ENCODE results near the gene RIMBP3C. TPM values are rescaled to one million over a fixed set of nuclear protein-coding genes. Genes with fewer than 3 reads are reported as not detected.
"Not testable (repeated sequence)": the region's sequence is repeated elsewhere in the genome, so short reads cannot be mapped to it uniquely, and the experiment has no call there.

Gene RIMBP3C
- total RNA-seq, 1 donor from 2014 or later: 0.29 TPM

DNA sequence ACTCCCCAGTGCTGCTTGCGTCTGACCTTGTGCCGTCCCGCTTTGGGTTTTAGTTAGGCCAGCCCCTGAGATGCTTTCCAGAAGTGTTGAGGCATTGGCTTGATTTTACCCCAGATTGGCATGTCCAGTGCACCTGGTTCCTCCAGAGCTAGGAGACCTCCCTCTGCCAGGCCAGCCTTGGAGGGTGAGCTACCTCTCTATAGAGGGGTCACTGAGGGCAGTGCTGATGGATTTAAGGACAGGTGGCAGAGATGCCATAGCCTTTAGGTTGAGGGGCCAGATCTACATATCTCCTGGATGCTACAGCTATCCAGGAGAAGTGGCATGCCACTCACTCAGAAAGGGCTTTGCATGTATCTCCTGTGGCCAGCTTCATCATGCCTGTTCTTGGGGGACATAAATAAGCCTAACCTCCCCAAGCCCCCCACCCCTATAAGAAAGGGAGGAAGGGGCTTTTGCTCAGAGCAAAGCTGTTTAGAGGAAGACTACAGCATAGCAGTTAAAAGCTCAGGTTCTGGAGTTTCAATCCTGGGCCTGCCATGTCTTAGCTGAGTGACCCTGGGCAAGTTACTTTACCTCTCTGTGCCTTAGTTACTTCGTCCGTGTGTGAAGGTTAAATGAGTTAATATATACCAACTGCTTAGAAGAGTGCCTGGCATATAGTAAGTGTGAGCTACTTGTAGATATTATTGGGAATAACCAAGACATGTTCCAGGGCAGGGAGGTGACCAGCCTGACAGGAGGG is 22.7 kb upstream of the RIMBP3C start:
- TF ChIP-seq, protein P1, sequence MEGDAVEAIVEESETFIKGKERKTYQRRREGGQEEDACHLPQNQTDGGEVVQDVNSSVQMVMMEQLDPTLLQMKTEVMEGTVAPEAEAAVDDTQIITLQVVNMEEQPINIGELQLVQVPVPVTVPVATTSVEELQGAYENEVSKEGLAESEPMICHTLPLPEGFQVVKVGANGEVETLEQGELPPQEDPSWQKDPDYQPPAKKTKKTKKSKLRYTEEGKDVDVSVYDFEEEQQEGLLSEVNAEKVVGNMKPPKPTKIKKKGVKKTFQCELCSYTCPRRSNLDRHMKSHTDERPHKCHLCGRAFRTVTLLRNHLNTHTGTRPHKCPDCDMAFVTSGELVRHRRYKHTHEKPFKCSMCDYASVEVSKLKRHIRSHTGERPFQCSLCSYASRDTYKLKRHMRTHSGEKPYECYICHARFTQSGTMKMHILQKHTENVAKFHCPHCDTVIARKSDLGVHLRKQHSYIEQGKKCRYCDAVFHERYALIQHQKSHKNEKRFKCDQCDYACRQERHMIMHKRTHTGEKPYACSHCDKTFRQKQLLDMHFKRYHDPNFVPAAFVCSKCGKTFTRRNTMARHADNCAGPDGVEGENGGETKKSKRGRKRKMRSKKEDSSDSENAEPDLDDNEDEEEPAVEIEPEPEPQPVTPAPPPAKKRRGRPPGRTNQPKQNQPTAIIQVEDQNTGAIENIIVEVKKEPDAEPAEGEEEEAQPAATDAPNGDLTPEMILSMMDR (IDR thresholded peaks at IDR 0.05; ENCODE audit: insufficient read depth, low read length, poor library complexity, severe bottlenecking): no peak
- Histone ChIP-seq H3K36me3 (ENCODE audit: control insufficient read depth, insufficient read depth, low read length) (no peaks in the 10 kb centered on the region), H3K4me3 (ENCODE audit: low read depth, low read length) (no peak overlapping the region), H3K27me3 (ENCODE audit: control insufficient read depth, insufficient read depth, low read length) (no peaks in the 10 kb centered on the region)
- no peak for DNase-seq (ENCODE audit: low read depth)

DNA sequence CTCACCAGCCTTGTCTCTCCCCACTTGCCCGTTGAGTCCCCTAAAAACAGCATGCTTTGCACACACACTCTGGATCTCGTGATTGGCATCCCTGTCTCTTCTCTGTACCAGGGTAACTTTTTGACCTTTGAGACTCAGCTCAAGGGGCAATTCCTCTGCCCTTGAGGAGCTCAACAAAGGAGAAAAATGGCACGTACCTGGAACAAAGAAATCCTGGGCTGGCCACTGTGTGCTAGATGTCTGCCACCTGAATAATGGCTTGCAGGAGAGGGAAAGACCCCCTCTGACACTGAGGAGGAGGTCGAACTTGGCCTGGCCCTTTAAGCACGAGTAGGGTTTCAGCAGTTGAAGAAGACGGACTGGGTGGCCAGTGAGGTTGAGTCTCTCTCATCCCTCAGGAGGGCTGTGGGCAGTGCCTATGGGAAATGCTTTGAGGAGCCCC is 22.1 kb upstream of the RIMBP3C start:
- no peak for DNase-seq (ENCODE audit: low read depth)
- H3K4me3 ChIP-seq (ENCODE audit: low read depth, low read length): no peak overlapping the region
- TF ChIP-seq, protein P1 (IDR thresholded peaks at IDR 0.05; ENCODE audit: insufficient read depth, low read length, poor library complexity, severe bottlenecking): no peak
- H3K36me3 ChIP-seq (ENCODE audit: control insufficient read depth, insufficient read depth, low read length): no peaks in the 10 kb centered on the region
- no peaks in the 10 kb centered on the region for H3K27me3 ChIP-seq (ENCODE audit: control insufficient read depth, insufficient read depth, low read length)

DNA sequence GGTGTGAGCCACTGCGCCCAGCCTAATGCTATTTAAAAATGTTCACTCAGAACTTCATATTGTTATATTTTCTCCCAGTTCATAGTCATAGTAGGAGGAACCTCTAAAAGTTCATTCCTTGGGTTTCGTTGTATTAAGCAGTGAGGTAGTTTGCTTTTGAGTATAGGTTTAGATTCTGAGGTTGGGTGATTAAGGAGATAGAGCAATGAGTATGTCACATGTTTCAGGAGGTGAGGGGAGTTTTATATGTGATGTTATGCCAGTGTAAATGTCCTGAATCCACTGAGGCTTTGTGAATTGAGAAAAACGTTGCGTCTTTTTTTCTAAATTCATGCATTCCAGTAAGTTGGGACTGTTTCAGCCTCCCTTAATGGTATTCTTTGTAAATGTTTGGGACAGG is 20.4 kb upstream of the RIMBP3C start:
- DNase-seq (ENCODE audit: low read depth): no peak
- Histone ChIP-seq H3K36me3 (ENCODE audit: control insufficient read depth, insufficient read depth, low read length) (no peaks in the 10 kb centered on the region), H3K27me3 (ENCODE audit: control insufficient read depth, insufficient read depth, low read length) (no peaks in the 10 kb centered on the region), H3K4me3 (ENCODE audit: low read depth, low read length) (no peak overlapping the region)
- TF ChIP-seq, protein P1 (IDR thresholded peaks at IDR 0.05; ENCODE audit: insufficient read depth, low read length, poor library complexity, severe bottlenecking): no peak

DNA sequence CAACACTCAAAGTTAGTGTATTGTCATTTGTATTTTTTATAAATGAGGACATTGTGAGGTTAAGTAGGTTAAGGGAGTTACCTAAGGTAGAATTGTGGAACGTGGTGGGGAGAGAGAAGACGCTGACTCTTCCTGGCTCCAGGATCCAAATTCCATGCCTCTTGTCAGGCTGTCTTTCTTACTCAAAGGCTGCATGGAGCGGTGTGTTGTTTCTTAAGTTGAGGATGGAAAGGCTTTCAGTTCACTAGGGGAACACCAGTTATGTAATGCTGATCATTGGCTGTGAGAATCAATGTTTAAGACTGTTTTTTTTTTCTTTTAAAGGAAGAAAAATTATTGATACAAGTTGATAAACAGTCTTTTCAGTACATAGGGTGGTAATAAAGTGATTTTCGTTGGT is 19.1 kb upstream of the RIMBP3C start:
- no peaks in the 10 kb centered on the region for H3K36me3 ChIP-seq (ENCODE audit: control insufficient read depth, insufficient read depth, low read length)
- H3K27me3 ChIP-seq (ENCODE audit: control insufficient read depth, insufficient read depth, low read length): no peaks in the 10 kb centered on the region
- TF ChIP-seq, protein P1 (IDR thresholded peaks at IDR 0.05; ENCODE audit: insufficient read depth, low read length, poor library complexity, severe bottlenecking): no peak
- H3K4me3 ChIP-seq (ENCODE audit: low read depth, low read length): no peak overlapping the region
- no peak for DNase-seq (ENCODE audit: low read depth)

DNA sequence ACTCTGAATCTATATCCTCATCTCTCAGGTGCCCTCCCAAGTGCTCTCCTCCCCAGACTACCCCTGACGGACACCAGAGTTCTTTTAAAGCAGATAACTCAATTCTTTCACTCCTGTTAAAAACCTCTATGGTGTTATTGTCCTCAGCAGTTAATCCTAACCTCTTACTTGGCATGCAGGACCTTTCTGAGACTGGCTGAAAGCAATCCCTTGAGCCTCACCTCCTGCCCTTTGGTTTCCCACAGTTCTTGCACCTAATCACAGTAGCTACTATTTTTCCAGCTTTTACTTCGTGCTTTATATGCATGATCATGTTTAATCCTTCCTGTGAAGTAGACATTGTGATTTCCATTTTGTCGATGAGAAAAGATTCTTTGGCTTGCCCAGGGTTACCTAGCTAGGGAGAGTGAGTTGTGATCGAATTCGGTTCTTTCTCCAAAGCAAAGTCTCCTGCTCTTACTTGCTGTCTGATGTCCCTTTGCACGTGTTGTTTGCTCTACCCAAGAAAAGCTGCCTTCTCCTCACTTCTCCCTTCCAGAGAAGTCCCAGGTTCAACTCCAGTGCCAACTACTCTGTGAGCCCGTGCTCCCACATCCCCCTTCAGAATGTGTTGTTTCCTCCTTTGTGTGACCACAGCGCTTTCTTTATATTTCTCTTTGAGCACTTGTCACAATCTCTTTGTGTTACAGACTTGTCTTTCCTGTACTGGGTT is 18.4 kb upstream of the RIMBP3C start:
- Histone ChIP-seq H3K4me3 (ENCODE audit: low read depth, low read length) (no peak overlapping the region), H3K27me3 (ENCODE audit: control insufficient read depth, insufficient read depth, low read length) (no peaks in the 10 kb centered on the region), H3K36me3 (ENCODE audit: control insufficient read depth, insufficient read depth, low read length) (no peaks in the 10 kb centered on the region)
- TF ChIP-seq, protein P1 (IDR thresholded peaks at IDR 0.05; ENCODE audit: insufficient read depth, low read length, poor library complexity, severe bottlenecking): no peak
- DNase-seq (ENCODE audit: low read depth): no peak

DNA sequence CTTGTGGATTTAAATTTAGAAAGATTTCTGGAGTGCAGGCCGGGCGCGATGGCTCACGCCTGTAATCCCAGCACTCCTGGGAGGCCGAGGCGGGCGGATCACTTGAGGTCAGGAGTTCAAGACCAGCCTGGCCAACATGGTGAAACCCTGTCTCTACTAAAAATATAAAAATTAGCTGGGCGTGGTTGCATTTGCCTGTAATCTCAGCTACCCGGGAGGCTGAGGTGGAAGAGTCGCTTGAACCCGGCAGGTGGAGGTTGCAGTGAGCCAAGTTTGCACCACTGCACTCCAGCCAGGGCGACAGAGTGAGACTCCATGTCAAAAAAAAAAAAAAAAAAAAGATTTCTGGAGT is 17.8 kb upstream of the RIMBP3C start:
- not testable (repeated sequence) for H3K36me3 ChIP-seq (ENCODE audit: control insufficient read depth, insufficient read depth, low read length); DNase-seq (ENCODE audit: low read depth); H3K27me3 ChIP-seq (ENCODE audit: control insufficient read depth, insufficient read depth, low read length)
- H3K4me3 ChIP-seq (ENCODE audit: low read depth, low read length): peak overlapping the region; percentile 81

All from kidney epithelial cell (primary cell).